Activated naive CD8-positive, alpha-beta T cell treated with anti-CD3 and anti-CD28 coated beads, Interleukin-2, amount 50 U/mL, for 24 hours (primary cell): ENCODE measurements around the gene NCKIPSD.
A peak's percentile ranks its signal among the peaks of the same experiment; 100 is the strongest.

Experiments
- ATAC-seq: fragments of 150-1000 bp; cut with Tn5 transposase; one replicate; pipeline ENCODE4 v1.10.0; 2021
- DNase-seq: peaks from one replicate; pipeline ENCODE4 v3.0.0; 2021
- H3K27ac Mint-ChIP-seq: one replicate; pipeline ENCODE4 v1.8.0; 2021; ENCODE audit warnings: mild to moderate bottlenecking, mixed read lengths
- H3K27me3 Mint-ChIP-seq: one replicate; pipeline ENCODE4 v1.8.0; 2021; ENCODE audit warnings: mixed read lengths
- H3K36me3 Mint-ChIP-seq: one replicate; pipeline ENCODE4 v1.8.0; 2021; ENCODE audit warnings: low read depth, mixed read lengths
- H3K4me1 Mint-ChIP-seq: one replicate; pipeline ENCODE4 v1.8.0; 2021; ENCODE audit warnings: mixed read lengths
- H3K4me3 Mint-ChIP-seq: one replicate; pipeline ENCODE4 v1.8.0; 2021; ENCODE audit warnings: mild to moderate bottlenecking, moderate library complexity, mixed read lengths
- H3K9me3 Mint-ChIP-seq: one replicate; pipeline ENCODE4 v1.8.0; 2021; ENCODE audit warnings: mixed read lengths

NCKIPSD gene

DNA sequence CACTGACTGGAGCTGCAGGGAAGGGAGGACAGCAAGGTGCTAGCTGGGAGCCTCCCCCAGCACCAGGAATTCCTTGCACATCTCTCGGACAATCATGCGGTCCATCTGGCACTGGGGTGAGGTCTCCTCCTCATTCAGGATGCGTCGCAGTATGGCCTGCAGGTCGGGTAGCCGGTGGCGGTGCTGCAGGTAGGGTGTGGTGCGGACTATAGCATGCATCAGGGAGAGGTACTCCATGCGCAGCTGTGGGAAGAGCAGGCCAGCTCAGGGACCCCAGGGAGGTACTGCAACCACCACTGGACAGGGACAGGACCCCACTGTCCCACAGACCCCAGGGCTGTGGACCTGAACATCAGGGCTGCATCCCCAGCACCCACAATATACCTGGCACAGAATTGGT lies 11.2 kb downstream of the NCKIPSD start:
- Mint-ChIP-seq H3K9me3 (no peaks in the 10 kb centered on the region), H3K4me3 (no peak overlapping the region), H3K4me1 (peaks cover 3% of the 10 kb centered on the region), H3K36me3 (peaks cover 29% of the 10 kb centered on the region), H3K27me3 (no peaks in the 10 kb centered on the region), H3K27ac (no peak overlapping the region)
- no peak for ATAC-seq
- DNase-seq, result no peak

DNA sequence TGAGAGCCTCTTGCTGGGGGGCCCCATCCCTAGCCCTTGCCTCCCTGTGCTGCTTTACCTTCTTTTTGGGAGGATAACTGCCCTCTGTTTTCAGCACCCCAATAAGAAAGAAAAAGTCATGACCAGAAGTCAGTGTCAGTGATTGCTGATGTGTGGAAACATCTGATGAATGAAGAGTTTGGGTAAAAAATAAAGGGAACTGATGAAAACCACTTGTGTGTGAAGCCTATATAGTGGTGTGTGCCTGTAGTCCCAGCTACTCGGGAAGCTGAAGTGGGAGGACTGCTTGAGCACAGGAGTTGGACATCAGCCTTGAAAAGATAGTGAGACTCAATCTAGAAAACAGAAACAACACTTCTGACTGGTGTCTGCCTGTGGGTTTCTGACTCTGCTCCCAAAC lies 13.2 kb downstream of the NCKIPSD start:
- DNase-seq (no peak), ATAC-seq (no peak)
- no peaks in the 10 kb centered on the region for H3K9me3 Mint-ChIP-seq
- peaks cover 3% of the 10 kb centered on the region for H3K4me1 Mint-ChIP-seq
- H3K4me3 Mint-ChIP-seq, result no peak overlapping the region
- H3K27me3 Mint-ChIP-seq, result no peaks in the 10 kb centered on the region
- H3K27ac Mint-ChIP-seq, result no peak overlapping the region
- H3K36me3 Mint-ChIP-seq, result peaks cover 27% of the 10 kb centered on the region

GRCh38 chr3:48664929-48665328 lies 20.8 kb downstream of the NCKIPSD start:
- Mint-ChIP-seq H3K4me3 (no peak overlapping the region), H3K4me1 (peaks cover 18% of the 10 kb centered on the region), H3K36me3 (peaks cover 9% of the 10 kb centered on the region), H3K27ac (no peak overlapping the region), H3K27me3 (peaks cover 22% of the 10 kb centered on the region), H3K9me3 (no peaks in the 10 kb centered on the region)
- no peak for DNase-seq
- ATAC-seq, result no peak

DNA sequence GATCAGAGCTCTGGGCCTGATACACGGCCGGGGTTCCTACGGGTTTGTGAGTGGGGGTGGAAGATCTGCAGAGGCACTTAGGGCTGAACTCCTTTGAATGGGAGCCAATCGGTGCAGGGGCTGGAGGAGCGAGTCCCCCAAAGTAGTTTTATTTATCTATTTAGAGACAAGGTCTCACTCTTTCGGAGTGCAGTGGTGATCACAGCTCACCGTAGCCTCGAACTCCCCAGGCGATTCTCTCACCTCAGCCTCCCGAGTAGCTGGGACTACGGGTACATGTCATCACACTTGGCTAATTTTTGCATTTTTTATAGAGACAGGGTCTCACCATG lies 21.4 kb downstream of the NCKIPSD start:
- Mint-ChIP-seq H3K27ac (peak overlapping the region; percentile 83), H3K9me3 (no peaks in the 10 kb centered on the region), H3K4me3 (peak overlapping the region; percentile 85), H3K4me1 (peaks cover 18% of the 10 kb centered on the region), H3K36me3 (peaks cover 7% of the 10 kb centered on the region), H3K27me3 (peaks cover 25% of the 10 kb centered on the region)
- DNase-seq, result no peak
- ATAC-seq, result no peak

DNA sequence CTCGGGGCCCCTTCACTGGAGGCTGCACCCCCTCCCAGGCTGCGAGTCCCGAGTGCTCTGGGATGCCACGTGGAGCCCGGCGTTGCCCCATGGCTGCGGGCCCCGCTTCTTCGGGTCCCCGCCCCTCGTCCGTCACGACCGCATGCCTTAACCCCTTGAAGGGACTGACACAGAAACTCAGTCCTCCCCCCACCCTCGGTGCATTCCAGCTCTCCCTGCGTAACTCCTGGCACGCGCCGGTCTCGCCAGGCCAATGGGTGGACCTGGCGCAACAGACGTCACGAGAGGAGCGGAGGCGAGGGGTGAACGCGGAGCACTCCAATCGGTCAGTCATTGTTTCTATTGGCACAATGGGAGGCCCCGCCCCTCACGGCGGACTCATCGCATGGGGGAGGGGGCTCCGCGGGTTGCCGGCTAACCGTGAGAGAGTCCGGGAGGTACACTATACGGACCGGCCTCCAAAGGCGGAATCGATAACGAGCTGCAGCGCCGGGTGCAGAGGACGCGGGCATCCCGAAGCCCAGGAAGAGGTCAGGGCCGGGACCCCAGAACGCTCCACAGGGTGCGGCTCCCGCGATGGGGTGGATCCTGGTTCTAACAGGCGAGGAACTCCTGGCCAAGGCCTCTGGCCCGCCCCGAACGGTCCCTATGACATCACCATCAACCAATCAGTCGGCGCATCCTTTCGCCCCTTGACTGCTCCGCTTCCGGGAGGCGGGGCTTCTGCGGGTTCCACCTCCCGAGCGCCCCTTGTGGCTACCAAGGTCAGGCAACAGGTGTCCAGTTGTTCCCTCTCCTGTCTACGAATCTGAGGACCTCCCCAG lies 22.0 kb downstream of the NCKIPSD start:
- Mint-ChIP-seq H3K4me1 (peaks cover 18% of the 10 kb centered on the region), H3K27ac (peak overlapping the region; percentile 83), H3K9me3 (no peaks in the 10 kb centered on the region), H3K36me3 (peaks cover 7% of the 10 kb centered on the region), H3K4me3 (peak overlapping the region; percentile 85), H3K27me3 (peaks cover 30% of the 10 kb centered on the region)
- DNase-seq (peak; percentile 95), ATAC-seq (peak; percentile 92)

DNA sequence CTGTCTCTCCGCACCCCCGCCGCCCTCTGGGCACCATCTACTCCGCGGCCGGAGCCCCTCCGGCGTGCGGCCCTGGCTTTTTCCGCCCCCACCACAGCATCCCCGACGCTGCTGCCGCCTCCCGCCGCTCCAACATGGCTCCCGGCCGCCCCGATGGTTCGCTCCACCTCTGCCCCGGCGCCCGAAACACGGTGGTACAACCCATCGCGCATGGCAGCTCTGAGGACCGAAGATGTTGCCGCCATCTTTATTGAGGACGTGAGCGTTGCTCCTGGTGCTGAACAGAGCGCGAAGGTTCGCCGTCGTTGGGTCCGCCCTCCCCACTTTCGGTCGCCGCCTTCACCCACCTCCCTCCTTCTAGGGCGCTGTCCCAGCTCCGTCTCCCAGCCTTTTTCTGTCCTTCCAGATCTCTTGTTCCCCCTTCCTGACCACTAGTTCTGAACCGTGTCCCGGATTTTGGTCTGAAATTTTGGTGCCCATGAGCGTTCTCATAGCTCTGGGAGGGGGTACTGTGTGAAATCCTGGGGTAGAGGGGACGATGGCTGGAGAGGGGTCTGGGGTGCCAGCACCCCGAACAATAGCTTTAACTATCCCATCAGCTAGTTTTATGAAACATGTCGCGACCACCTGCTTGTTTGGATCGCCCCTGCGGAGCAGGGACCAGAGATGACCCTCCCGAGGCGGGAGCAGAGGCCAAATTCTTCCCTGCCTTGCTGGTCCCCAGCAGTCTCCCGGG lies 22.8 kb downstream of the NCKIPSD start, which contains the start of gene CELSR3:
TSS of gene CELSR3 (minus strand) at position 134 of the 736 bp plus-strand sequence. CDS start 252 bp downstream, outside the sequence.
- Mint-ChIP-seq H3K27me3 (peaks cover 30% of the 10 kb centered on the region), H3K4me1 (peaks cover 18% of the 10 kb centered on the region), H3K36me3 (peaks cover 3% of the 10 kb centered on the region), H3K27ac (peak within 1 kb of the TSS; percentile 83), H3K9me3 (no peaks in the 10 kb centered on the region), H3K4me3 (peak within 1 kb of the TSS; percentile 85)
- DNase-seq, result peak; percentile 68
- ATAC-seq, result peak; percentile 29

- Mint-ChIP-seq H3K27me3 (peaks cover 30% of the 10 kb centered on the region), H3K9me3 (no peaks in the 10 kb centered on the region), H3K4me3 (peak overlapping the region; percentile 54)
Observed at GRCh38 chr3:48662145-48662752, 23.5 kb downstream of the NCKIPSD start.

GRCh38 chr3:48661501-48662144 lies 24.1 kb downstream of the NCKIPSD start:
- peak overlapping the region; percentile 54 for H3K4me3 Mint-ChIP-seq
- no peak overlapping the region for H3K27ac Mint-ChIP-seq
- H3K36me3 Mint-ChIP-seq, result peaks cover 3% of the 10 kb centered on the region
- H3K9me3 Mint-ChIP-seq, result no peaks in the 10 kb centered on the region
- peaks cover 30% of the 10 kb centered on the region for H3K27me3 Mint-ChIP-seq
- no peak for ATAC-seq
- peaks cover 28% of the 10 kb centered on the region for H3K4me1 Mint-ChIP-seq
- peak; percentile 79 for DNase-seq

More at GRCh38 chr3:48662145-48662752, 23.5 kb downstream of the NCKIPSD start:
- no peak for DNase-seq
- Mint-ChIP-seq H3K36me3 (peaks cover 3% of the 10 kb centered on the region), H3K4me1 (peaks cover 23% of the 10 kb centered on the region), H3K27ac (no peak overlapping the region)
- no peak for ATAC-seq

DNA sequence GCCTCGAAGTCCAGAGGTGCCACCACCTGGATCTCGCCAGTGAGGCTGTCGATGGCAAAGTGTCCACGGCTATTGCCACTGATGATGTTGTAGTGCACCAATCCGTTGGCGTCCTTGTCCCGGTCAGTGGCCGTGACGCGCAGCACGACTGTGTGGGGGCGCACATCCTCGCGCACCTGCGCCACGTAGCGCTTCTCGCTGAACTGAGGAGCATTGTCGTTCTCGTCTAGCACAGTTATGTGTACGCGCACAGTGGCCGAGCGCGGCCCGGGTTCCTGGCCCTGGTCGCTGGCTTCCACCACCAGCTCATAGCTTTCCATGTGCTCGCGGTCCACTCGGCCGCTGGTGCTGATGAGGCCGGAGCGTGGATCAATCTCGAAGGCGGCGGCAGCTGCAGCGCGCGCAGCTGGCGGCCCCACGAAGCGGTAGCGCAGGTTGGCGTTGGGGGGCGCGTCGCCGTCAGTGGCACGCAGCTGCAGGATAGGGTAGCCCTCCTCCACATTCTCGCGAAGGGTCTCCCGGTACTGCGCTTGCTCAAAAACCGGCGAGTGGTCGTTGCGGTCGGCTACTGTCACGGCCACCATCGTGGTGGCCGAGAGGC lies 24.8 kb downstream of the NCKIPSD start:
- DNase-seq (no peak), ATAC-seq (no peak)
- Mint-ChIP-seq H3K4me1 (peaks cover 31% of the 10 kb centered on the region), H3K4me3 (no peak overlapping the region), H3K27me3 (peaks cover 30% of the 10 kb centered on the region), H3K27ac (no peak overlapping the region), H3K9me3 (no peaks in the 10 kb centered on the region), H3K36me3 (peaks cover 3% of the 10 kb centered on the region)

DNA sequence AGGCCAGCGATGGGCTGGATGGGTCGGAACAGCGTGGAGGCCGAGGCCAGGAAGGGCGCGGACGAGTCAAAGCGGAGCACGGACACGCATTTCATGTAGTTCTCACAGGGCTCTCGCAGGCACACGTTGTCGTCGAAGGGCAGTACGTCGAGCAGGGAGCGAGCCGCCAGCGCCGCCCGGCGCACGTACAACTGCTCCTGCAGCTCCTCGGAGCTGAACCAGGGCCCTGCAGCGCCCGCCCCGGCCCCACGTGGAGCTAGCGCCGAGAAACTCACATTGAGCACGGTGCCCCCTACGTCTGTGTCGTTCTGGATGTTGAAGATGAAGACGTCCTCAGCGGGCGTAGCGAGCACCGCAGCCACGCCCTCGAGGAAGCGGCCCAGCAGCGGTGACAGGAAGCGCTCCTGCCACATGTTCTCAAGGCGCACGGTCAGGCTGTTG lies 28.9 kb downstream of the NCKIPSD start:
- Mint-ChIP-seq H3K27me3 (peaks cover 15% of the 10 kb centered on the region), H3K27ac (peak overlapping the region; percentile 75), H3K4me1 (peaks cover 24% of the 10 kb centered on the region), H3K9me3 (no peaks in the 10 kb centered on the region), H3K36me3 (peaks cover 3% of the 10 kb centered on the region), H3K4me3 (peak overlapping the region; percentile 73)
- ATAC-seq (no peak), DNase-seq (peak; percentile 40)

GRCh38 chr3:48656061-48656840 lies 29.5 kb downstream of the NCKIPSD start:
- DNase-seq (peak; percentile 85), ATAC-seq (peak; percentile 81)
- peaks cover 3% of the 10 kb centered on the region for H3K36me3 Mint-ChIP-seq
- peak overlapping the region; percentile 77 for H3K4me3 Mint-ChIP-seq
- H3K27me3 Mint-ChIP-seq, result peaks cover 13% of the 10 kb centered on the region
- no peaks in the 10 kb centered on the region for H3K9me3 Mint-ChIP-seq
- H3K4me1 Mint-ChIP-seq, result peaks cover 21% of the 10 kb centered on the region
- H3K27ac Mint-ChIP-seq, result peak overlapping the region; percentile 82

DNA sequence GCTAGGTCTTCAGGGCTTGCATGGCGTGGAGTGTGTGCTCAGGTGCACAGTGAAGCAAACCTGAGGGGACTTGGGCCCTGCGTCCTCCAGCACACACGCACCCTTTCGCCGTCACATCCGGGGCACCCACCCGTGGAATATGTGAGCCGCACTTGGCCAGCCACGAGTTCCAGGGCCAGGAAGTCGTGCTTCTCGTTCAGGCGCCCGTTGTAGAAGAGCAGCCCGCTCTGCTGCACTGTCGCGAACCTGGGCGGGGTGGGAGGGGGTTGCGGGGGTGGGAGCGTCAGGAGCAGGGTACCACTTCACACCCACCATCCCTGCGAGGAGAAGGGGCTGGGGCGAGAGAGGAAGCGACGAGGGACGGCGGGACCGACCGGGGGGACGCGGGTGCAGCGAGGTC lies 30.1 kb downstream of the NCKIPSD start:
- peak; percentile 38 for ATAC-seq
- Mint-ChIP-seq H3K36me3 (peaks cover 3% of the 10 kb centered on the region), H3K27ac (peak overlapping the region; percentile 82), H3K27me3 (peaks cover 10% of the 10 kb centered on the region), H3K9me3 (no peaks in the 10 kb centered on the region), H3K4me1 (peaks cover 21% of the 10 kb centered on the region), H3K4me3 (peak overlapping the region; percentile 77)
- peak; percentile 60 for DNase-seq

DNA sequence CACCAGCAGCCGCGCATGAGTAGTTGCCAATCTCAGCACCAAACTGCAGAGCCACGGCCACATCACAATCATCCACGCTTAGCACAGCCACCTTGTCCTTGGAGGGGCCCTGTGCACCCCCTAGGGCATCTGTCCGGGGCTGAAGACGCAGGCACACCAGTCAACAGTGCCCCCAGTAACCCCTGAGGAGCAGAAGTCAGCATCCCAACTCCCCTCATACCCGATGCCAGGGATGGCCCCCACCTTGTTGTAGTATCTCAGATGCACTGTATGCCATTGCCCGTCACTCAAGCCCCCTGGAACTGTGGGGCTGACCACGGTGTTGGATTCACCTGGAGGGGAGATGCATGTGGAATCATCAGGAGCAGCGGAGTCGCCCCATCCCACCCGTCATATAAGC lies 30.7 kb downstream of the NCKIPSD start:
- peak overlapping the region; percentile 77 for H3K4me3 Mint-ChIP-seq
- peaks cover 8% of the 10 kb centered on the region for H3K27me3 Mint-ChIP-seq
- H3K36me3 Mint-ChIP-seq, result peaks cover 3% of the 10 kb centered on the region
- no peak for ATAC-seq
- no peaks in the 10 kb centered on the region for H3K9me3 Mint-ChIP-seq
- peak overlapping the region; percentile 82 for H3K27ac Mint-ChIP-seq
- no peak for DNase-seq
- peaks cover 21% of the 10 kb centered on the region for H3K4me1 Mint-ChIP-seq
